HepG2 (cell line): ENCODE measurements around the gene SP1.

ENCODE experiments used
- CCAR2 ChIP-seq: fragments of 200-400 bp; formaldehyde crosslinking; optimal IDR thresholded peaks from 2 replicates; pipeline ENCODE3; 2018; ENCODE audit warnings: low read depth, mild to moderate bottlenecking, low read length, moderate library complexity
- CTCF ChIP-seq: sonication (generic); formaldehyde crosslinking; IDR thresholded peaks from 2 replicates; pipeline ENCODE4 v1.5.0; 2020; ENCODE audit warnings: mild to moderate bottlenecking, missing genetic modification reagents, moderate library complexity
- HNRNPH1 ChIP-seq: fragments of 200-400 bp; formaldehyde crosslinking; optimal IDR thresholded peaks from 2 replicates; pipeline ENCODE3; 2017; ENCODE audit warnings: mild to moderate bottlenecking, low read depth, low read length
- LRRFIP1 ChIP-seq: sonication (generic); formaldehyde crosslinking; conservative IDR thresholded peaks from 2 replicates; pipeline ENCODE4 v1.4.0; 2020; ENCODE audit warnings: missing genetic modification reagents
- PBX2 ChIP-seq: IDR thresholded peaks from 2 replicates; pipeline ENCODE4 v1.6.1; 2016; ENCODE audit warnings: control low read depth
- ZBTB37 ChIP-seq: sonication (generic); formaldehyde crosslinking; IDR thresholded peaks from 2 replicates; pipeline ENCODE4 v1.4.0; 2020; ENCODE audit warnings: mild to moderate bottlenecking, missing genetic modification reagents

- TF ChIP-seq ZBTB37 (CRISPR knock-in tag) (no peak), HNRNPH1 (no peak), CTCF (CRISPR knock-in tag) (no peak), PBX2 (CRISPR knock-in tag) (no peak), LRRFIP1 (CRISPR knock-in tag) (no peak), CCAR2 (no peak)
Observed at GRCh38 chr12:53413485-53414204, 33.7 kb downstream of the SP1 start.
